ENCODE measurements around the gene ARHGAP4.

GRCh38 chrX:153863251-153863991, 62.6 kb downstream of the ARHGAP4 start:
- TF ChIP-seq POLR2A (IDR thresholded peaks at IDR 0.05; ENCODE audit: low read depth, low read length) (no peak), PAX5 (IDR thresholded peaks at IDR 0.05; ENCODE audit: insufficient read depth, low read length, severe bottlenecking) (no peak), POLR2AphosphoS5 (IDR thresholded peaks at IDR 0.05; ENCODE audit: low read depth, low read length) (no peak), SPI1 (IDR thresholded peaks at IDR 0.05; ENCODE audit: low read depth, low read length) (no peak), TAF1 (IDR thresholded peaks at IDR 0.05; ENCODE audit: low read depth, low read length) (no peak), POU2F2 (IDR thresholded peaks at IDR 0.05; ENCODE audit: low read depth, low read length) (no peak)
